Stimulated activated CD8-positive, alpha-beta memory T cell treated with anti-CD3 and anti-CD28 coated beads, Interleukin-12 subunit alpha, Interleukin-12 subunit beta, amount 100 ng/mL, for 24 hours (primary cell): Measurements from ENCODE around the gene PRR33.
A peak's percentile ranks its signal among the peaks of the same experiment; 100 is the strongest.
"Not testable (repeated sequence)": the region's sequence is repeated elsewhere in the genome, so short reads cannot be mapped to it uniquely, and the experiment has no call there.

Experiments used
- DNase-seq: peaks from one replicate; pipeline ENCODE4 v3.0.0-alpha.2; 2020; ENCODE audit errors: extremely low read depth

The PRR33 gene

GRCh38 chr11:1889224-1889930 lies 2.3 kb downstream of the PRR33 start:
- peak; percentile 31 for DNase-seq

DNA sequence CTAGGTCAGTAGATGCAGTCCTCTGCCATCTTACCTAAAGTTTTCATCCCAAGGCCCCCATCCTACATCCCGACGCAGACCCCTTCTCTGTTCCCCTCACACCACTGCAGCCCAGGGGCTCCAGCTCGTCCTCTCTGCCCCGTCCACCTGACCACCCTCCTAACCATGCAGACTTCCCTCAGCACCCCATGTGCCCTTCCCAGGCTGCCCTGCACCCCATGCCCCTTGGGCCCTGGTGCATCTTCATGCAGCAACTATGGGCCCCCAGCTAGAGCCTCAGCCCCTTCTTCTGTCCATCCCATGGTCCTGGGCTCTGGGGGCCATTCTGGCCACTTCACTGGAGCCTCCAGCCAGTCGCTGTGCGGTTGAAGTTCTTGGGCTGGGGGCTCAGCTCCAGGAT lies 2.9 kb downstream of the PRR33 start:
- no peak for DNase-seq

DNA sequence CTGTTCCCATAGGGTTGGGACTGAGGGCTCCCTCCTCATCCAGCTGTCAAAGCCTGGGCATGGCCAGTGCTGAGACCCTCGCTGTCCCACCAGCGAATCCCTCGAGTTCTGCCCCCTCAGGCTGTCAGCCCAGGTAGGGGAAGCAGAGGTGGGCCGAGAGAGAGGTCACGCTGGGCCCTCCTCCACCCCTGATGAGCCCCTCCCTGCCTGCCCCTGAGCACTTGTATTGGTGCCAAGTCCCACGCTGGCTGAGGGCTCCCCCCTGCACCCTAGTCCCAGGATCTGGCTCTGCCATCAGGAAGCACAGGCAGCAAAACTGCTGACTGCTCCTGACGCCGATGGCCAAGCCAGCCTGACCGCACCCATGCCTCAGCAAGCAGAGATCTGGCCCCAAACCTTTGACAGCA lies 3.3 kb downstream of the PRR33 start:
- no peak for DNase-seq

GRCh38 chr11:1887451-1888346 lies 4.0 kb downstream of the PRR33 start:
- DNase-seq, result no peak

- not testable (repeated sequence) for DNase-seq
These were observed 5.1 kb downstream of the PRR33 start for GRCh38 chr11:1886551-1886950.

DNA sequence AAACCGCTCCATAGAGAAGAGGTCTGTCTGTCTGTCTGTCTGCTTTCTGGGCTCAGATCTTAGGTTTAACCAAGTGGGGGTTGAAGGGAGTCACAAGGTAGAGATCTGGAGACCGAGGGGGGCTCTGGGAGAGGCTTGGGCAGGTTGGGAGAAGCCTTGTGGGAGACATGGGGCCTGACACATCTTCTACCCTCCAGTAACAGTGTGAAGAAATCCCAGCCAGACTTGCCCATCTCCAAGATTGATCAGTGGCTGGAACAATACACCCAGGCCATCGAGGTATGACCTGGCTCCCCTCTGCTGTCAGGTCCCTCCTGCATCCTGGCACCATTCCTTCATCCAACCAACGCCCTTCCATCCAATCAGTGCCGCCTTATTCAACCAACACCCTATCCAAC lies 7.4 kb downstream of the PRR33 start:
- DNase-seq, result no peak

GRCh38 chr11:1883346-1884302 lies 8.1 kb downstream of the PRR33 start:
- DNase-seq, result no peak

GRCh38 chr11:1882265-1883238 lies 9.1 kb downstream of the PRR33 start:
- DNase-seq, result peak; percentile 65

GRCh38 chr11:1881442-1882264 lies 10.0 kb downstream of the PRR33 start:
- no peak for DNase-seq

- no peak for DNase-seq
These were observed 10.8 kb downstream of the PRR33 start for GRCh38 chr11:1880746-1881441.

DNA sequence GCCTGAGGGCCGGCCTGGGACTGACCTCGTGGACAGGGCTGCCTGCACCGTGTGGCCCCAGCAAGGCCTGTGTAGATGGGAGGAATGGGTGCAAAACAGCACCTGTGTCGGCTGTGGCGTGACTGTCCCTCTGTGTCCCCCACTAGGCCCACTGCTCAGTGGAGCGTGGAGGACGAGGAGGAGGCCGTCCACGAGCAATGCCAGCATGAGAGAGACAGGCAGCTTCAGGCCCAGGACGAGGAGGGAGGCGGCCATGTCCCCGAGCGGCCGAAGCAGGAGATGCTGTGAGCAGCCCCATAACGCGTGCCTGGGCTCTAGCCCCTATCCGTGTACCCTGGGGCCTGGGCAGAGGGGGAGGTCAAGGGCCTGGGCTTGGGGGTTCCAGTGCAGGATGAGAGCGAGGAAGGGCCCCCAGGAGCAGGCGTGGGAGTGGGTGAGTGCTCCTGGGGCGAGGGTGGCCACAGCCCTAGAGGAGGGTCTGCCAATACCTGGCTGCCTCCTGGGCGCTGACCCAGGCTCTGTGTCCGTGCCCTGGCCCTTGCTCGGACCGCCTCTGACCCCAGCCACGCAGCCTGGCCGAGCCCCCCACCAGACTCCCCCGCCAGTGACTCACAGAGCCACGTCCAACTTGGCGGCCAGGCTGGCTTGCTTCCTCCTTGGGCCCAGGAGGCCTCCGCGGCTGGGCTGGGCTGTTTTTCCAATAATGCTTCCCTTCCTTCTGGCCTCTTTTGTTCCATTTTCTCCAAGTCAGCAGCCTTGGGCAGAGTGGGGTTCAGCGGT lies 11.6 kb downstream of the PRR33 start:
- no peak for DNase-seq

GRCh38 chr11:1879342-1879940 lies 12.3 kb downstream of the PRR33 start:
- no peak for DNase-seq

GRCh38 chr11:1878137-1879031 lies 13.3 kb downstream of the PRR33 start:
- DNase-seq, result no peak

GRCh38 chr11:1877211-1878136 lies 14.2 kb downstream of the PRR33 start:
- no peak for DNase-seq

DNA sequence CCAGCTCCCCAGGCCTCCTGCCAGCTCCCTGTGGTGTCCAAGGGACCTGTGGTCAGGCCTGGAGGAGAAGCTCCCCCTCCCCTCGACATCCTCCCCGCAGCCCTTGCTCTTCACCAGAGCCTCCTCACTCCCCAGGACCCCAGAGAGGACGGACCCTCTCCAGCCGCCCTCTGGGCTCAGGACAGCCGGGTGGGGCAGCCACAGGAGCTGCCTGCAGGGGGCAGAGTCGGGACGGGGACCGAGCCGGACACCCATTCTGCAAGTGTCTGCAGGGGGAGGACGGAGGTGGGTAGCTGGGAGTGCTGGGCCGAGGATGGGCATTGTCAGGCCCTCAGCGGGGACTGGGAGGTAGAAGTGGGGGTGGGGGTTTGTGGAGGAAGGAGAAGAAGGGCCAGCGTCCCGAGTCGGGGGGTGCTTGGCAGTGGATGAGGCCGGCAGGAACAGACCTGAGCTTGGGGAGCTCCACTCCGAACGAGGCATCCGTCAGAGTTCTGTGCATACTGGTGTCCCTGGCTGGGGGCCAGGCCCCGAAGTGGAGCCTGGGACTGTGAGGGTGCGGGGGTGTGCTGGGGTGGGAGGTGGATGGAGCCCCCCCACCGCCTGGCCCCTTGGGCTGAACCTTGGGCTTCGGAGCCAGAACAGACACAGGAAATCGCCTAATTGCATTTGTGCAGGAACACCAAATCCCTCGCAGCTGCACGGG lies 15.2 kb downstream of the PRR33 start:
- DNase-seq, result no peak
